ENCODE data around the gene ASIC1.

ASIC1 gene

DNA sequence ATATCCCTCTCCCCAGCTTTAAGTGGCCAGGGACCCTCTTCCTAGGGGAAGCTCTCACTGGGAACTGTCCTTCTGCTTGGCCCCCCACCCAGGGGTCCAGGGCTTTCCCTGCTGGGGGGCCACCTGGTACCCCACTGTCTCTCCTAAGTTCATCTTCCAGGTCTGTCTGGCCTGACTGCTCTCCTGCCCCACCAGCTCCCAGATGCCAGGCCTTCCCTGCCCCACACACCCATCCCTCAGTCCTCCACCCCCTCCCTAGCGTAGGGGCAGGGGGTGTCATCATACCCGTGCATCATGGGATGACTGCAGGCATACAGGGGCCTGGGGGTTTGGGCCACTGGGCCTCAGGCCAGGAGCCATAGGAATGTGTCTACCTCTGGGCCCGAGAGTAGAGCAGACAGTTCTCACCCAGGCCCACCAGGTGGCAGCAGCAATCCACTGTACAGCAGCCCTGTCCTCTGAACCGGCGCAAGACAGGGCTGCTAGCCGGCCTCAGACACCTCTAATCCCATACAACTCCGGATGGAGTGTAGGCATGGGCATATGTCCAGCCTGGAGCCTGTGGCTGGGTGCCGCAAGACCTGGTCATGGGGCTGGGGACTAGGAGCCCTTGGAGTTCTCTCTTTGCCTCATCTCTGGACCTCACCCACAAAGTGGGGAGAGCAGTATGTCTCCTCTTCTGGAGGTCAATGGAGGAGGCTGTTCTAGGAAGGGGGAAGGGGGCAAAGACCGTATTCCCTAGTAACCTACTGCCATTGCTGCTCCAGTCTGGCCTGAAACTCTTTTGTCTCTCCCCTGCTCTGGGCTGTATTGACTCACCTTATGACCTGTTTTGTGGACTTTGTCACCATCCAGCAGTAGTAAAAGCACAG is 17.8 kb downstream of the ASIC1 start:
- TF ChIP-seq RAD21 (IDR thresholded peaks at IDR 0.05; ENCODE audit: low read depth), result peak; percentile 98
- TF ChIP-seq EP300 (IDR thresholded peaks at IDR 0.05; ENCODE audit: borderline replicate concordance), result no peak

DNA sequence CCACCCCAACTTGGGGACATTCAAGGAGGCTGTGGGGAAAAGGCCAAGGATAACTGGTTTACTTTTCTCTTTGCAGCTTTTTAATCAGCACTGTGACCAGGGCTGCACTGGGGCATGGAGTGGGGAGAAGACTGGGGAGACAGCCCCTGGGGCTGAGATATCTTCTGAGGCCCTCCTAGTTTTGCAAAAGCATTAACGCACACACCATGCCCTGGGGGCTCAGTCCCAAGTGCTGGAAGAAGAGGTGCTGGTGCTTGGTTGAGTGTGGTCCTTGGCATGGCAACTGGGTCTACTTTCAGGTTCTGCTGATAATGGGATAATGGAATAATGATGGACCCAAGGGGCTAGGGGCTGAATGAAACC is 18.4 kb downstream of the ASIC1 start:
- no peak for TF ChIP-seq REST (IDR thresholded peaks at IDR 0.05; ENCODE audit: low read depth)
- no peak for TF ChIP-seq EGR1 (IDR thresholded peaks at IDR 0.05)
- no peak for TF ChIP-seq TAF1 (IDR thresholded peaks at IDR 0.05; ENCODE audit: low read depth)
- no peak for TF ChIP-seq RAD21 (IDR thresholded peaks at IDR 0.05; ENCODE audit: low read depth)
- no peak for TF ChIP-seq FOXM1 (IDR thresholded peaks at IDR 0.05; ENCODE audit: borderline replicate concordance, low read depth)
- TF ChIP-seq CEBPB (IDR thresholded peaks at IDR 0.05), result no peak
- no peak for TF ChIP-seq EP300 (IDR thresholded peaks at IDR 0.05; ENCODE audit: borderline replicate concordance)
- TF ChIP-seq ZBTB7A (IDR thresholded peaks at IDR 0.05; ENCODE audit: low read depth), result no peak
- TF ChIP-seq NFIC (IDR thresholded peaks at IDR 0.05), result no peak
- TF ChIP-seq, protein P1, sequence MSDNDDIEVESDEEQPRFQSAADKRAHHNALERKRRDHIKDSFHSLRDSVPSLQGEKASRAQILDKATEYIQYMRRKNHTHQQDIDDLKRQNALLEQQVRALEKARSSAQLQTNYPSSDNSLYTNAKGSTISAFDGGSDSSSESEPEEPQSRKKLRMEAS (IDR thresholded peaks at IDR 0.05), result no peak
- TF ChIP-seq TCF12 (IDR thresholded peaks at IDR 0.05; ENCODE audit: low read depth), result no peak
- TF ChIP-seq TEAD4 (IDR thresholded peaks at IDR 0.05), result no peak
- TF ChIP-seq YY1 (IDR thresholded peaks at IDR 0.05; ENCODE audit: low read depth), result no peak
- TF ChIP-seq, protein P2, sequence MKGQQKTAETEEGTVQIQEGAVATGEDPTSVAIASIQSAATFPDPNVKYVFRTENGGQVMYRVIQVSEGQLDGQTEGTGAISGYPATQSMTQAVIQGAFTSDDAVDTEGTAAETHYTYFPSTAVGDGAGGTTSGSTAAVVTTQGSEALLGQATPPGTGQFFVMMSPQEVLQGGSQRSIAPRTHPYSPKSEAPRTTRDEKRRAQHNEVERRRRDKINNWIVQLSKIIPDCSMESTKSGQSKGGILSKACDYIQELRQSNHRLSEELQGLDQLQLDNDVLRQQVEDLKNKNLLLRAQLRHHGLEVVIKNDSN (IDR thresholded peaks at IDR 0.05), result no peak
- no peak for TF ChIP-seq CREB1 (IDR thresholded peaks at IDR 0.05; ENCODE audit: low read depth)

DNA sequence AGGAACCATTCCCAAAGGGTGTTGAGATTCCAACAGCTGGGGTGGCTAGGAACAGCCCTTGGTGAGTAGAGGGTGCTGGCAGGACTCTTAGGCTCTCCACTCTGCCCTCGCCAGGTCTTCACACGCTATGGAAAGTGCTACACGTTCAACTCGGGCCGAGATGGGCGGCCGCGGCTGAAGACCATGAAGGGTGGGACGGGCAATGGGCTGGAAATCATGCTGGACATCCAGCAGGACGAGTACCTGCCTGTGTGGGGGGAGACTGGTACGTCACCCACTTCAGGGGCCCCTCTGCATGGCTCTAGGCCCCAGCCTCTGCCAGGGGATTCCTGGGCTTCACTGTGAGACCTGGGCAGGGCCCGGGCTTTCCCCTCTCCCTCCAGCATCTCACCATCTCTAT is 19.7 kb downstream of the ASIC1 start:
- no peak for TF ChIP-seq EP300 (IDR thresholded peaks at IDR 0.05; ENCODE audit: borderline replicate concordance)
- TF ChIP-seq, protein P1 (IDR thresholded peaks at IDR 0.05), result no peak
- no peak for TF ChIP-seq TAF1 (IDR thresholded peaks at IDR 0.05; ENCODE audit: low read depth)

DNA sequence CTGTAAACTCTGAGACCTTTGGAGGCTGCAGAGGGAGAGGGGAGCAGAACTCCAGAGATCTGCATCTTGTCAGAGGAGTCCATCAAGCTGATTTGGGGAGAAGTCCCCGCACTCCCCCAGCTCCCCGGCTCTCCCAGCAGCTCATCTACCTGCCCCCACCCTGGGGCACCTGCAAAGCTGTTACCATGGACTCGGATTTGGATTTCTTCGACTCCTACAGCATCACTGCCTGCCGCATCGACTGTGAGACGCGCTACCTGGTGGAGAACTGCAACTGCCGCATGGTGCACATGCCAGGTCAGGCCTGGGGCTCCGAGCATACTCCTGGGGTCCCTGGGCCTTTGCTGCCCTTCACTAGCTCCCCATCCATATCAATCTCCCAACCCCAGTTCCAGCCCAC is 20.9 kb downstream of the ASIC1 start:
- TF ChIP-seq, protein P1 (IDR thresholded peaks at IDR 0.05), result no peak
- TF ChIP-seq TAF1 (IDR thresholded peaks at IDR 0.05; ENCODE audit: low read depth), result no peak

GRCh38 chr12:50079771-50080170 is 22.4 kb downstream of the ASIC1 start:
- TF ChIP-seq TCF12 (IDR thresholded peaks at IDR 0.05; ENCODE audit: low read depth) (no peak), REST (IDR thresholded peaks at IDR 0.05; ENCODE audit: low read depth) (peak; percentile 86), EGR1 (IDR thresholded peaks at IDR 0.05) (no peak)

- TF ChIP-seq, protein P2 (IDR thresholded peaks at IDR 0.05), result 0 out of 2 replicates have a peak, but pooled peaks have one; percentile 4
- TF ChIP-seq RAD21 (IDR thresholded peaks at IDR 0.05; ENCODE audit: low read depth) (no peak), ZBTB7A (IDR thresholded peaks at IDR 0.05; ENCODE audit: low read depth) (no peak), CEBPB (IDR thresholded peaks at IDR 0.05) (no peak), EGR1 (IDR thresholded peaks at IDR 0.05) (peak; percentile 34; the same call in 1 of the 2 replicates), FOXM1 (IDR thresholded peaks at IDR 0.05; ENCODE audit: borderline replicate concordance, low read depth) (no peak), YY1 (IDR thresholded peaks at IDR 0.05; ENCODE audit: low read depth) (no peak)
These were observed 23.9 kb downstream of the ASIC1 start for GRCh38 chr12:50081096-50081808.
